HepG2 (cell line): ENCODE measurements around the gene SNAPIN. TPM values are rescaled to one million over a fixed set of nuclear protein-coding genes. Genes with fewer than 3 reads are reported as not detected.

ENCODE experiments used
- BORCS8-MEF2B ChIP-seq: sonication (generic); formaldehyde crosslinking; IDR thresholded peaks from 2 replicates; pipeline ENCODE4 v1.8.0; 2022; ENCODE audit warnings: mild to moderate bottlenecking, missing genetic modification reagents
- ESRRA ChIP-seq: sonication (generic); formaldehyde crosslinking; IDR thresholded peaks from 2 replicates; pipeline ENCODE4 v1.5.1; 2020; ENCODE audit warnings: mild to moderate bottlenecking, low read depth, missing genetic modification reagents
- FOXA3 ChIP-seq: IDR thresholded peaks from 2 replicates; pipeline ENCODE4 v1.6.1; 2016; ENCODE audit warnings: missing genetic modification reagents, missing compliant biosample characterization
- HNF4A ChIP-seq: sonication (generic); formaldehyde crosslinking; IDR thresholded peaks from 2 replicates; pipeline ENCODE4 v1.4.0; 2020; ENCODE audit warnings: missing genetic modification reagents
- MTF2 ChIP-seq: sonication (generic); formaldehyde crosslinking; IDR thresholded peaks from 2 replicates; pipeline ENCODE4 v1.5.0; 2020; ENCODE audit warnings: missing genetic modification reagents, borderline replicate concordance
- NAIF1 ChIP-seq: sonication (generic); formaldehyde crosslinking; IDR thresholded peaks from 2 replicates; pipeline ENCODE4 v1.5.0; 2020; ENCODE audit warnings: mild to moderate bottlenecking, missing genetic modification reagents, borderline replicate concordance
- NR2F6 ChIP-seq, 2 experiments: IDR thresholded peaks; 2 replicates each; pipeline ENCODE4 v1.6.1; 2016; ENCODE audit warnings: antibody characterized with exemption in 1 of 2, mild to moderate bottlenecking in 1 of 2
- POGZ ChIP-seq: sonication (generic); formaldehyde crosslinking; IDR thresholded peaks from 2 replicates; pipeline ENCODE4 v1.4.0; 2020; ENCODE audit warnings: mild to moderate bottlenecking, missing genetic modification reagents
- TCF12 ChIP-seq, 2 experiments: fragments of 450-650 bp in 1 of 2; sonication (generic) in 1 of 2; formaldehyde crosslinking in 1 of 2; IDR thresholded peaks; 2 replicates each; pipeline versions ENCODE4 v1.6.1 to v1.8.0; 2017 to 2022; ENCODE audit warnings: antibody characterized with exemption in 1 of 2, mild to moderate bottlenecking in 1 of 2, missing genetic modification reagents in 1 of 2, moderate library complexity in 1 of 2
- TGIF2 ChIP-seq: IDR thresholded peaks from 2 replicates; pipeline ENCODE4 v1.6.1; 2016; ENCODE audit warnings: control low read depth, missing compliant biosample characterization
- ZBTB7B ChIP-seq: sonication (generic); formaldehyde crosslinking; IDR thresholded peaks from 2 replicates; pipeline ENCODE4 v1.4.0; 2020; ENCODE audit warnings: missing genetic modification reagents
- ZNF441 ChIP-seq: sonication (generic); formaldehyde crosslinking; IDR thresholded peaks from 2 replicates; pipeline ENCODE4 v1.7.0; 2021; ENCODE audit warnings: missing genetic modification reagents, borderline replicate concordance
- ZNF556 ChIP-seq: sonication (generic); formaldehyde crosslinking; IDR thresholded peaks from 2 replicates; pipeline ENCODE4 v1.4.0; 2020; ENCODE audit warnings: mild to moderate bottlenecking, missing genetic modification reagents, borderline replicate concordance
- ZNF557 ChIP-seq: sonication (generic); formaldehyde crosslinking; IDR thresholded peaks from 2 replicates; pipeline ENCODE4 v1.4.0; 2020; ENCODE audit warnings: missing genetic modification reagents
- ZNF572 ChIP-seq: sonication (generic); formaldehyde crosslinking; IDR thresholded peaks from 2 replicates; pipeline ENCODE4 v1.5.1; 2020; ENCODE audit warnings: mild to moderate bottlenecking, missing genetic modification reagents
- ZNF598 ChIP-seq: sonication (generic); formaldehyde crosslinking; IDR thresholded peaks from 2 replicates; pipeline ENCODE4 v1.5.1; 2020; ENCODE audit warnings: mild to moderate bottlenecking, missing genetic modification reagents, borderline replicate concordance
- polyA plus RNA-seq, 8 experiments: library from polyadenylated mRNA; depleted of rRNA in 3 of 8; stranded (reverse) in 7 of 8; unstranded in 1 of 8; fragments of >200 nt; fragmentation: Illumina TruSeq in 4 of 8; extraction: Trizol in 4 of 8; gene quantifications; 2 replicates each; pipeline versions ENCODE4 v1.2.1 to v1.2.3, GENCODE V29; 2011 to 2016; ENCODE audit warnings: low read depth in 4 of 8, missing spikeins in 1 of 8, mixed read lengths in 1 of 8; ENCODE audit not compliant: insufficient read depth in 1 of 8
- total RNA-seq, 5 experiments: library from RNA; depleted of rRNA; stranded (reverse); fragments of >200 nt; fragmentation: Illumina TruSeq; extraction: Trizol; gene quantifications; 2 replicates each; pipeline ENCODE4 v1.2.3, GENCODE V29; 2016; ENCODE audit warnings: low read depth in 1 of 5
- TF ChIP-seq, protein P1 (sequence below): sonication (generic); formaldehyde crosslinking; IDR thresholded peaks from 2 replicates; pipeline ENCODE4 v1.5.1; 2020; ENCODE audit warnings: mild to moderate bottlenecking, missing genetic modification reagents, moderate library complexity
- TF ChIP-seq, protein P2 (sequence below): sonication (generic); formaldehyde crosslinking; IDR thresholded peaks from 2 replicates; pipeline ENCODE4 v1.5.0; 2020; ENCODE audit warnings: missing genetic modification reagents, mild to moderate bottlenecking, borderline replicate concordance
- TF ChIP-seq, protein P3 (sequence below), 2 experiments: sonication (generic) in 1 of 2; formaldehyde crosslinking in 1 of 2; IDR thresholded peaks; 2 replicates each; pipeline versions ENCODE4 v1.4.0 to v1.6.1; 2018 to 2020; ENCODE audit warnings: missing genetic modification reagents in 2 of 2, borderline replicate concordance in 1 of 2, low read depth in 1 of 2, mild to moderate bottlenecking in 1 of 2, missing biosample characterization in 1 of 2

The SNAPIN gene
- total and polyA plus RNA-seq, 2 of the 13 experiments (the other 11 are each of a cell fraction or from before 2014, with no cell fraction given), result 23.9 to 25.7 TPM

DNA sequence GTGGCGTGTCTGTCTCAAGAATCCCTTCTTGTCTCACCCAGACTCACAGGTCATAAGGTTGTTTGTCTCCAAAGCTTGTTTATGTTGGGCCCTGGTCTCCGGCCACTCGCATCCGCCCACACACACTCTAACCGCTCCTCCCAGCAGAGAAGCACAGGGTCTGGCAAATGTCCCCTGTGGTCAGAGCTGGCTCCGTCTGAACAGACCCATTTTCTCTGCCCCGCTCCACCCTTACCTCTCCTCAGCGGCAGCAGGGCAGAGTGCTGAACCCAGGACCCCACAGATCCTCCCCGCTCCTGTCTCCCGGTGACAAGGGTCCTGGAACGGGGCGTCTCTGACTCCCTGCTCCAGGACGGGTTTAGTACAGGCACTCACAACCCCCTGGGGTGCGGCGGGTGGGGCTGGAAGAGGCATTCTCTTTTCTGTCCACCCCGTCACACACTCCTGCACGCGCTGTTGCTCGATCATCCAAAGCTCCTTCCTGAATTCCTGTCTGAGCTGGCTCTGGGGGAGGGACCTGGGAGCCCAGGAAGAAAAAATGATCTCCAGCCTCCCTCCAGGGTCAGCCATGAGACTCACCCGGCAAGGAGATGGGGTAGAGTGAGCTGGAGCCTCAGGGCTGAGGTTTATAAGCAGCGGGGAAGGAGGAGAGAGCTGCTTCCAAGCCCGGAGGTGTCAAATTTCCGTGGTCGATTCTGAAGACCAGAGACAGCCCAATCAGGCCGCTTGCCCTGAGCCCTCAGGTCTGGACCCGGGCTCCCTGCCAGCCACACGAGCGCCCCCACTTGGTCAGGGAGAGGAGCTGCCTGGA, 31.4 kb upstream of the SNAPIN start, which contains the start of gene S100A13 (continued):
- TF ChIP-seq ZNF556 (no peak; the same call in 1 of the 2 replicates), HNF4A (CRISPR knock-in tag) (0 out of 2 replicates have a peak, but pooled peaks have one; percentile 19), POGZ (CRISPR knock-in tag) (0 out of 2 replicates have a peak, but pooled peaks have one; percentile 31), TGIF2 (CRISPR knock-in tag) (peak; percentile 44; the same call in 1 of the 2 replicates), ZNF572 (CRISPR knock-in tag) (peak; percentile 41; the same call in 1 of the 2 replicates), ESRRA (CRISPR knock-in tag) (0 out of 2 replicates have a peak, but pooled peaks have one; percentile 32), ZNF441 (CRISPR knock-in tag) (no peak; the same call in 1 of the 2 replicates), ZNF557 (CRISPR knock-in tag) (0 out of 2 replicates have a peak, but pooled peaks have one; percentile 37), NAIF1 (CRISPR knock-in tag) (peak; percentile 79; the same call in 1 of the 2 replicates), TCF12 (IDR thresholded peaks at IDR 0.05) (no peak), TCF12 (CRISPR knock-in tag; IDR thresholded peaks at IDR 0.05) (peak; percentile 66; the same call in 1 of the 2 replicates), ZBTB7B (0 out of 2 replicates have a peak, but pooled peaks have one; percentile 68), ZNF598 (0 out of 2 replicates have a peak, but pooled peaks have one; percentile 40), FOXA3 (CRISPR knock-in tag) (0 out of 2 replicates have a peak, but pooled peaks have one; percentile 12), BORCS8-MEF2B (CRISPR knock-in tag) (peak; percentile 26; the same call in 1 of the 2 replicates), MTF2 (0 out of 2 replicates have a peak, but pooled peaks have one; percentile 47), NR2F6 (IDR thresholded peaks at IDR 0.05) (peak; percentile 47; the same call in 1 of the 2 replicates), NR2F6 (CRISPR knock-in tag; IDR thresholded peaks at IDR 0.05) (no peak)
- TF ChIP-seq, protein P1, sequence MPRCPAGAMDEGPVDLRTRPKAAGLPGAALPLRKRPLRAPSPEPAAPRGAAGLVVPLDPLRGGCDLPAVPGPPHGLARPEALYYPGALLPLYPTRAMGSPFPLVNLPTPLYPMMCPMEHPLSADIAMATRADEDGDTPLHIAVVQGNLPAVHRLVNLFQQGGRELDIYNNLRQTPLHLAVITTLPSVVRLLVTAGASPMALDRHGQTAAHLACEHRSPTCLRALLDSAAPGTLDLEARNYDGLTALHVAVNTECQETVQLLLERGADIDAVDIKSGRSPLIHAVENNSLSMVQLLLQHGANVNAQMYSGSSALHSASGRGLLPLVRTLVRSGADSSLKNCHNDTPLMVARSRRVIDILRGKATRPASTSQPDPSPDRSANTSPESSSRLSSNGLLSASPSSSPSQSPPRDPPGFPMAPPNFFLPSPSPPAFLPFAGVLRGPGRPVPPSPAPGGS, result 0 out of 2 replicates have a peak, but pooled peaks have one; percentile 1
- TF ChIP-seq, protein P2, sequence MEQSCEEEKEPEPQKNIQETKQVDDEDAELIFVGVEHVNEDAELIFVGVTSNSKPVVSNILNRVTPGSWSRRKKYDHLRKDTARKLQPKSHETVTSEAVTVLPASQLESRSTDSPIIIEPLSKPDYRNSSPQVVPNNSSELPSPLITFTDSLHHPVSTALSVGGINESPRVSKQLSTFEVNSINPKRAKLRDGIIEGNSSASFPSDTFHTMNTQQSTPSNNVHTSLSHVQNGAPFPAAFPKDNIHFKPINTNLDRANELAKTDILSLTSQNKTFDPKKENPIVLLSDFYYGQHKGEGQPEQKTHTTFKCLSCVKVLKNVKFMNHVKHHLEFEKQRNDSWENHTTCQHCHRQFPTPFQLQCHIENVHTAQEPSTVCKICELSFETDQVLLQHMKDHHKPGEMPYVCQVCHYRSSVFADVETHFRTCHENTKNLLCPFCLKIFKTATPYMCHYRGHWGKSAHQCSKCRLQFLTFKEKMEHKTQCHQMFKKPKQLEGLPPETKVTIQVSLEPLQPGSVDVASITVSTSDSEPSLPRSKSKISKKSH (CRISPR knock-in tag), result 0 out of 2 replicates have a peak, but pooled peaks have one; percentile 18
- TF ChIP-seq, protein P3, sequence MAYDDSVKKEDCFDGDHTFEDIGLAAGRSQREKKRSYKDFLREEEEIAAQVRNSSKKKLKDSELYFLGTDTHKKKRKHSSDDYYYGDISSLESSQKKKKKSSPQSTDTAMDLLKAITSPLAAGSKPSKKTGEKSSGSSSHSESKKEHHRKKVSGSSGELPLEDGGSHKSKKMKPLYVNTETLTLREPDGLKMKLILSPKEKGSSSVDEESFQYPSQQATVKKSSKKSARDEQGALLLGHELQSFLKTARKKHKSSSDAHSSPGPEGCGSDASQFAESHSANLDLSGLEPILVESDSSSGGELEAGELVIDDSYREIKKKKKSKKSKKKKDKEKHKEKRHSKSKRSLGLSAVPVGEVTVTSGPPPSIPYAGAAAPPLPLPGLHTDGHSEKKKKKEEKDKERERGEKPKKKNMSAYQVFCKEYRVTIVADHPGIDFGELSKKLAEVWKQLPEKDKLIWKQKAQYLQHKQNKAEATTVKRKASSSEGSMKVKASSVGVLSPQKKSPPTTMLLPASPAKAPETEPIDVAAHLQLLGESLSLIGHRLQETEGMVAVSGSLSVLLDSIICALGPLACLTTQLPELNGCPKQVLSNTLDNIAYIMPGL (CRISPR knock-in tag; IDR thresholded peaks at IDR 0.05; ENCODE audit: borderline replicate concordance in 1 of 2, low read depth in 1 of 2), result peak in 1 of 2 experiments; percentile 81
